HepG2 (cell line): ENCODE results near the gene PPP2R5D. TPM values are rescaled to one million over a fixed set of nuclear protein-coding genes. Genes with fewer than 3 reads are reported as not detected.

Experiments
- ATAC-seq: fragments of 200-7000 bp; cut with Tn5 transposase; 3 replicates; pipeline ENCODE4 v1.9.1; 2020; ENCODE audit warnings: mild to moderate bottlenecking, moderate library complexity
- BruUV-seq: library from RNA; stranded (reverse); fragments of 400-500 nt; replicated peaks from 2 replicates; lab custom pipeline; 2021; lab: Mats Ljungman, UMichigan
- CTCF ChIA-PET: fragments of 300-600 bp; formaldehyde crosslinking; extraction: SDS; loops from one replicate; lab custom pipeline; 2021; ENCODE audit warnings: low total read pairs, inconsistent platforms, low intra/inter-chr PET ratio; lab: Yijun Ruan, JAX
- POLR2A ChIA-PET: fragments of 350-600 bp; sonication (Branson Sonifier 250); formaldehyde crosslinking; loops from one replicate; lab custom pipeline; 2020; ENCODE audit warnings: antibody characterized with exemption, inconsistent platforms; lab: Yijun Ruan, JAX
- DNase-seq: peaks from one replicate; pipeline ENCODE4 v3.0.0-alpha.2; 2015; ENCODE audit warnings: low spot score
- FAIRE-seq: peaks from 3 replicates; lab custom pipeline; 2011; peaks lifted over from hg19 to GRCh38; lab: Jason Lieb, UNC
- H2AFZ ChIP-seq: one replicate; pipeline ENCODE4 v1.6.1; 2011; ENCODE audit warnings: low read length, inconsistent platforms
- H3K27ac ChIP-seq: fragments of 300-600 bp; 3 replicates; pipeline ENCODE4 v1.8.0; 2011; ENCODE audit warnings: mixed run types, mild to moderate bottlenecking, mixed read lengths, low read length, inconsistent platforms; ENCODE audit not compliant: insufficient read depth; ENCODE audit errors: extremely low read length
- H3K27me3 ChIP-seq, 2 experiments: fragments of 200-600 bp in 1 of 2; 2 replicates in 1 of 2; 3 replicates in 1 of 2; pipeline versions ENCODE4 v1.6.0 to v1.8.0; 2011; ENCODE audit warnings: low read length in 2 of 2, mild to moderate bottlenecking in 2 of 2, moderate library complexity in 2 of 2, inconsistent platforms in 1 of 2; ENCODE audit not compliant: insufficient read depth in 2 of 2, control insufficient read depth in 1 of 2
- H3K36me3 ChIP-seq, 2 experiments: fragments of 200-600 bp in 1 of 2; replicated peaks in 1 of 2; 2 replicates in 1 of 2; 3 replicates in 1 of 2; pipeline versions ENCODE4 v1.5.1 to v1.8.0; 2011; ENCODE audit warnings: low read length in 2 of 2, inconsistent platforms in 1 of 2; ENCODE audit not compliant: insufficient read depth in 2 of 2, control insufficient read depth in 1 of 2
- H3K4me1 ChIP-seq: 2 replicates; pipeline ENCODE4 v1.5.1; 2012; ENCODE audit warnings: low read length, inconsistent platforms; ENCODE audit not compliant: insufficient read depth
- H3K4me2 ChIP-seq: 2 replicates; pipeline ENCODE4 v1.6.0; 2011; ENCODE audit warnings: low read depth, low read length, inconsistent platforms
- H3K4me3 ChIP-seq, 3 experiments: fragments of 200-600 bp in 1 of 3; sonication (generic), shearing (Covaris generic) in 1 of 3; replicated peaks in 1 of 3; 2 replicates each; pipeline ENCODE4 v1.5.1; 2011 to 2016; ENCODE audit warnings: low read length in 3 of 3, inconsistent platforms in 2 of 3, low read depth in 2 of 3, mild to moderate bottlenecking in 2 of 3, control low read depth in 1 of 3, mixed read lengths in 1 of 3; ENCODE audit not compliant: insufficient read depth in 1 of 3
- H3K79me2 ChIP-seq: one replicate; pipeline ENCODE4 v1.6.1; 2011; ENCODE audit warnings: low read length, inconsistent platforms; ENCODE audit not compliant: insufficient read depth
- H3K9ac ChIP-seq: 2 replicates; pipeline ENCODE4 v1.6.0; 2011; ENCODE audit warnings: mild to moderate bottlenecking, low read depth, low read length, inconsistent platforms; ENCODE audit not compliant: insufficient read depth
- H3K9me3 ChIP-seq: 2 replicates; pipeline ENCODE4 v1.5.1; 2012; ENCODE audit warnings: mild to moderate bottlenecking, low read length
- H4K20me1 ChIP-seq: 2 replicates; pipeline ENCODE4 v1.6.0; 2011; ENCODE audit warnings: inconsistent platforms, mild to moderate bottlenecking, low read length, moderate library complexity; ENCODE audit not compliant: insufficient read depth
- BATF2 ChIP-seq: sonication (generic); formaldehyde crosslinking; IDR thresholded peaks from 2 replicates; pipeline ENCODE4 v1.8.0; 2022; ENCODE audit warnings: mild to moderate bottlenecking, missing genetic modification reagents, moderate library complexity
- DNMT3B ChIP-seq: conservative IDR thresholded peaks from 2 replicates; pipeline ENCODE4 v1.6.1; 2016; ENCODE audit warnings: missing biosample characterization, control low read depth
- FOXO4 ChIP-seq: sonication (generic); formaldehyde crosslinking; conservative IDR thresholded peaks from 2 replicates; pipeline ENCODE4 v1.8.1; 2023; ENCODE audit warnings: missing genetic modification reagents
- NFAT5 ChIP-seq: sonication (generic); formaldehyde crosslinking; IDR thresholded peaks from 2 replicates; pipeline ENCODE4 v1.4.0; 2020; ENCODE audit warnings: missing genetic modification reagents
- ZBTB38 ChIP-seq: sonication (generic); formaldehyde crosslinking; IDR thresholded peaks from 2 replicates; pipeline ENCODE4 v1.5.1; 2020; ENCODE audit warnings: mild to moderate bottlenecking, missing genetic modification reagents
- ZNF740 ChIP-seq: sonication (generic); formaldehyde crosslinking; IDR thresholded peaks from 2 replicates; pipeline ENCODE4 v1.4.0; 2020; ENCODE audit warnings: missing genetic modification reagents
- ZNF770 ChIP-seq: sonication (generic); formaldehyde crosslinking; IDR thresholded peaks from 2 replicates; pipeline ENCODE4 v1.5.0; 2020; ENCODE audit warnings: mild to moderate bottlenecking, missing genetic modification reagents
- ZNF775 ChIP-seq: sonication (generic); formaldehyde crosslinking; IDR thresholded peaks from 2 replicates; pipeline ENCODE4 v1.4.0; 2020; ENCODE audit warnings: missing genetic modification reagents, mild to moderate bottlenecking, moderate library complexity, borderline replicate concordance
- WGBS: methylation state at CpG from one replicate; pipeline ENCODE4 v1.1.6; 2017; ENCODE audit warnings: low lambda C conversion rate; 5-methylcytosine and 5-hydroxymethylcytosine counted together
- in situ Hi-C: cut with HindIII; loops from 2 replicates; pipeline ENCODE4 v1.10.0; 2017; ENCODE audit warnings: low pct_unique_long_range_greater_than_20kb; ENCODE audit not compliant: extremely low pct_ligation_motif_present
- intact Hi-C: fragments of 100-400 bp; cut with micrococcal nuclease; formaldehyde crosslinking; loops from one replicate; pipeline ENCODE4 v1.10.0; 2022; ENCODE audit not compliant: unreplicated experiment
- polyA plus RNA-seq, 8 experiments: library from polyadenylated mRNA; depleted of rRNA in 3 of 8; stranded (reverse) in 7 of 8; unstranded in 1 of 8; fragments of >200 nt; fragmentation: Illumina TruSeq in 4 of 8; extraction: Trizol in 4 of 8; gene quantifications; 2 replicates each; pipeline versions ENCODE4 v1.2.1 to v1.2.3, GENCODE V29; 2011 to 2016; ENCODE audit warnings: low read depth in 4 of 8, missing spikeins in 1 of 8, mixed read lengths in 1 of 8; ENCODE audit not compliant: insufficient read depth in 1 of 8
- total RNA-seq, 5 experiments: library from RNA; depleted of rRNA; stranded (reverse); fragments of >200 nt; fragmentation: Illumina TruSeq; extraction: Trizol; gene quantifications; 2 replicates each; pipeline ENCODE4 v1.2.3, GENCODE V29; 2016; ENCODE audit warnings: low read depth in 1 of 5

The PPP2R5D gene
- total and polyA plus RNA-seq, 2 of the 13 experiments (the other 11 are each of a cell fraction or from before 2014, with no cell fraction given) = 53.7 to 60.4 TPM

- peak; percentile 80 for TF ChIP-seq NFAT5 (CRISPR knock-in tag)
Measured at GRCh38 chr6:43053545-43054205, 69.3 kb downstream of the PPP2R5D start, which contains the start of gene CUL7 (continued).

GRCh38 chr6:43054206-43054943 lies 70.0 kb downstream of the PPP2R5D start:
- TSS peak; percentile 90 for BruUV-seq
- Histone ChIP-seq H3K79me2 (peaks cover 49% of the 10 kb centered on the region), H3K27me3 (no peaks in the 10 kb centered on the region; a peak in 1 of 5 replicates), H3K9ac (peak overlapping the region; percentile 98), H3K4me1 (peaks cover 50% of the 10 kb centered on the region), H3K4me3 (peak overlapping the region; percentile 75 to 96 (median 94); a peak in 5 of 6 replicates), H4K20me1 (no peaks in the 10 kb centered on the region), H2AFZ (no peak overlapping the region), H3K9me3 (no peaks in the 10 kb centered on the region), H3K36me3 (peaks cover 8 to 39% of the 10 kb centered on the region in 2 experiments), H3K27ac (peak overlapping the region; percentile 84), H3K4me2 (peak overlapping the region; percentile 91)
- ATAC-seq = no peak
- WGBS = 91% methylated on average over 17 of the region's 17 CpGs
- no peak for DNase-seq
- CTCF ChIA-PET = interaction anchor here (1.2 kb wide), 1 partner anchor 116 kb away, joined by 3 read pairs; no protein-coding TSS in a partner anchor
- POLR2A ChIA-PET = interaction anchor here (0.5 to 3.4 kb wide), 44 partner anchors 9 to 521 kb away, joined by 3 to 45 read pairs (median 5); partner anchors contain the start of genes BICRAL, CNPY3, CUL9 and GNMT
- in situ Hi-C loops = no loop called here
- no peak for FAIRE-seq
- intact Hi-C loops = loop anchor here (5.0 kb wide), 1 partner anchor 42 kb away; the partner anchor contains the start of genes KLHDC3 and MEA1
- TF ChIP-seq ZNF775 (CRISPR knock-in tag) = no peak
- TF ChIP-seq FOXO4 (CRISPR knock-in tag) = 0 out of 2 replicates have a peak, but pooled peaks have one; percentile 79
- peak; percentile 39; the same call in 1 of the 2 replicates for TF ChIP-seq ZBTB38 (CRISPR knock-in tag)
- TF ChIP-seq ZNF770 (CRISPR knock-in tag) = peak; percentile 81; the same call in 1 of the 2 replicates
- peak; percentile 36; the same call in 1 of the 2 replicates for TF ChIP-seq ZNF740
- peak; percentile 46; the same call in 1 of the 2 replicates for TF ChIP-seq BATF2
- TF ChIP-seq DNMT3B (CRISPR knock-in tag) = no peak
